Smooth muscle cell (in vitro differentiated cells): ENCODE results near the gene PAK1. TPM values are rescaled to one million over a fixed set of nuclear protein-coding genes. Genes with fewer than 3 reads are reported as not detected.

Experiments
- DNase-seq: peaks from one replicate; lab custom pipeline; 2025; ENCODE audit not compliant: unreplicated experiment; lab: John Stamatoyannopoulos, UW
- H2AFZ ChIP-seq: fragments of 200-600 bp; sonication (generic); 2 replicates; pipeline ENCODE4 v1.6.0; 2016; ENCODE audit warnings: antibody characterized with exemption, low read depth, mild to moderate bottlenecking
- H3F3A ChIP-seq: fragments of 200-600 bp; sonication (generic); 2 replicates; pipeline ENCODE4 v1.6.0; 2017; ENCODE audit warnings: antibody characterized with exemption, low read depth
- H3K27ac ChIP-seq: fragments of 200-600 bp; sonication (generic); 2 replicates; pipeline ENCODE4 v1.5.1; 2016; ENCODE audit warnings: low read depth, mild to moderate bottlenecking
- H3K27me3 ChIP-seq: fragments of 200-600 bp; sonication (generic); 2 replicates; pipeline ENCODE4 v1.6.1; 2016; ENCODE audit warnings: low read depth, mild to moderate bottlenecking
- H3K36me3 ChIP-seq: fragments of 200-600 bp; sonication (generic); 2 replicates; pipeline ENCODE4 v1.5.1; 2016; ENCODE audit warnings: low read depth
- H3K4me1 ChIP-seq: fragments of 200-600 bp; sonication (generic); 2 replicates; pipeline ENCODE4 v1.5.1; 2016; ENCODE audit warnings: low read depth
- H3K4me2 ChIP-seq: fragments of 200-600 bp; sonication (generic); 2 replicates; pipeline ENCODE4 v1.6.0; 2016; ENCODE audit warnings: mild to moderate bottlenecking
- H3K4me3 ChIP-seq: fragments of 200-600 bp; sonication (generic); 2 replicates; pipeline ENCODE4 v1.5.1; 2016; ENCODE audit warnings: mild to moderate bottlenecking
- H3K79me2 ChIP-seq: fragments of 200-600 bp; sonication (generic); 2 replicates; pipeline ENCODE4 v1.6.0; 2016; ENCODE audit warnings: low read depth, mild to moderate bottlenecking
- H3K9ac ChIP-seq: fragments of 200-600 bp; sonication (generic); 2 replicates; pipeline ENCODE4 v1.6.0; 2016; ENCODE audit warnings: low read depth
- H3K9me3 ChIP-seq: fragments of 200-600 bp; sonication (generic); replicated peaks from 2 replicates; pipeline ENCODE4 v1.5.1; 2016; ENCODE audit warnings: low read depth
- H4K20me1 ChIP-seq: fragments of 200-600 bp; sonication (generic); 2 replicates; pipeline ENCODE4 v1.6.0; 2016; ENCODE audit warnings: low read depth
- WGBS: methylation state at CpG from one replicate; pipeline ENCODE4 v1.1.7; 2016; ENCODE audit warnings: low lambda C conversion rate; 5-methylcytosine and 5-hydroxymethylcytosine counted together
- polyA plus RNA-seq: library from polyadenylated mRNA; unstranded; fragments of >200 nt; fragmentation: Nextera tagmentation; extraction: Ambion mirVana; gene quantifications from 2 replicates; pipeline ENCODE4 v1.2.1, GENCODE V29; 2016
- total RNA-seq: library from RNA; depleted of rRNA; stranded (reverse); fragments of >200 nt; gene quantifications from 2 replicates; pipeline ENCODE4 v1.2.3, GENCODE V29; 2014
- TF ChIP-seq, protein P1 (sequence below): fragments of 200-600 bp; sonication (generic); IDR thresholded peaks from 2 replicates; pipeline ENCODE4 v1.5.1; 2017; ENCODE audit warnings: borderline replicate concordance, mild to moderate bottlenecking, antibody characterized with exemption; ENCODE audit not compliant: insufficient read depth, poor library complexity, severe bottlenecking

PAK1 gene
- total and polyA plus RNA-seq, 2 experiments from 2014 or later, result 20.5 to 31.7 TPM

DNA sequence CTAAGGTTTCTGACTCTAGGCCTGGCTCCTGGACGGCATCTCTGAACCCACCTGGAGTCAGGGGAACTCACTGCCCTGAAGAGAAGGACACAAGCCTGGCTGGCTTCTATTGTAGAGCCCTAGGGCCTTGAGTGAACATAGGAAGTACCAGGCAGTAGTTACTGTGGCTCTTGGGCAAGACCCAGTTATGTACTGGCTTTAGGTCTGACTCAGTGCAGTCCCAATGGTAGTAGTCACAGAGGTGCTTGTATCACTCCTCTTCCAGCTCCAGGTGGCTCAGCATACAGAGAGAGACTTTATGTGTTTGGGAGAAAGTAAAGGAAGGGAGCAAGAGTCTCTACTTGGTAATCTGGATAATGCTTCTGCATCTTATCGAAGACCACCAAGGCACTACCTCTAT, 13.9 kb upstream of the PAK1 start:
- DNase-seq, result no peak
- H3K79me2 ChIP-seq, result no peaks in the 10 kb centered on the region
- no peak overlapping the region for H2AFZ ChIP-seq
- H3K9ac ChIP-seq, result no peak overlapping the region
- TF ChIP-seq, protein P1, sequence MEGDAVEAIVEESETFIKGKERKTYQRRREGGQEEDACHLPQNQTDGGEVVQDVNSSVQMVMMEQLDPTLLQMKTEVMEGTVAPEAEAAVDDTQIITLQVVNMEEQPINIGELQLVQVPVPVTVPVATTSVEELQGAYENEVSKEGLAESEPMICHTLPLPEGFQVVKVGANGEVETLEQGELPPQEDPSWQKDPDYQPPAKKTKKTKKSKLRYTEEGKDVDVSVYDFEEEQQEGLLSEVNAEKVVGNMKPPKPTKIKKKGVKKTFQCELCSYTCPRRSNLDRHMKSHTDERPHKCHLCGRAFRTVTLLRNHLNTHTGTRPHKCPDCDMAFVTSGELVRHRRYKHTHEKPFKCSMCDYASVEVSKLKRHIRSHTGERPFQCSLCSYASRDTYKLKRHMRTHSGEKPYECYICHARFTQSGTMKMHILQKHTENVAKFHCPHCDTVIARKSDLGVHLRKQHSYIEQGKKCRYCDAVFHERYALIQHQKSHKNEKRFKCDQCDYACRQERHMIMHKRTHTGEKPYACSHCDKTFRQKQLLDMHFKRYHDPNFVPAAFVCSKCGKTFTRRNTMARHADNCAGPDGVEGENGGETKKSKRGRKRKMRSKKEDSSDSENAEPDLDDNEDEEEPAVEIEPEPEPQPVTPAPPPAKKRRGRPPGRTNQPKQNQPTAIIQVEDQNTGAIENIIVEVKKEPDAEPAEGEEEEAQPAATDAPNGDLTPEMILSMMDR, result no peak
- no peak overlapping the region for H3K4me2 ChIP-seq
- H3K27me3 ChIP-seq, result no peaks in the 10 kb centered on the region
- H3K9me3 ChIP-seq, result no peaks in the 10 kb centered on the region
- WGBS, result 85% methylated on average over 2 of the region's 2 CpGs
- H3K4me3 ChIP-seq, result no peak overlapping the region
- no peaks in the 10 kb centered on the region for H4K20me1 ChIP-seq
- no peak overlapping the region for H3K27ac ChIP-seq
- H3F3A ChIP-seq, result no peaks in the 10 kb centered on the region
- H3K4me1 ChIP-seq, result no peaks in the 10 kb centered on the region
- H3K36me3 ChIP-seq, result no peaks in the 10 kb centered on the region

DNA sequence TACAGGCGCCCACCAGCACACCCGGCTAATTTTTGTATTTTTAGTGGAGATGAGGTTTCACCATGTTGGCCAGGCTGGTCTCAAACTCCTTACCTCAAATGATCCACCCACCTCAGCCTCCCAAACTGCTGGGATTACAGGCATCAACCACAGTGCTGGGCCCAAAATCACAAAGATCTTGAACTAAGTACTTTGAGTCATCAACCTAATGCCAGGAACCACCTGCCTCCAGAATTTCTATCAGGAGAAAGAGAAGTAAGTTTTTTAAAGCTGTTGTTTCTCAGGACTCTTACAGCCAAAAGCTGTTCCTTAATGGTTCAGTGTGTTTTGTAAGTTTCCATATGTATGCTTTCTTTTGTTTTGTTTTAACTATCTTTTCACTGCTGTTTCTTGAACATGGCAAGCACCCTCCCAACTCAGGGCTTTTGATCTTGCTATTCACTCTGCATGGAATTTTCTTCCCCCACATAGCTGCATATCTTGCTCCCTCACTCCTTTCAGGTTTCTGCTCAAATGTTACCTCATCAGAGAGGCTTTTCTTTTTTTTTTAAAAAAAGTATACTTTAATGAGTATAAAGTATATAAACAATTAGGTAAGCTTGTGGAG, 6.0 kb upstream of the PAK1 start:
- no peak overlapping the region for H2AFZ ChIP-seq
- no peak overlapping the region for H3K9ac ChIP-seq
- H3K27ac ChIP-seq, result no peak overlapping the region
- no peaks in the 10 kb centered on the region for H3K79me2 ChIP-seq
- H3K4me2 ChIP-seq, result no peak overlapping the region
- H3K4me1 ChIP-seq, result no peaks in the 10 kb centered on the region
- WGBS, result 83% methylated on average over 2 of the region's 2 CpGs
- peaks cover 6% of the 10 kb centered on the region for H3F3A ChIP-seq
- H3K4me3 ChIP-seq, result no peak overlapping the region
- no peak for DNase-seq
- H3K36me3 ChIP-seq, result no peaks in the 10 kb centered on the region
- TF ChIP-seq, protein P1, result no peak
- no peaks in the 10 kb centered on the region for H3K27me3 ChIP-seq
- no peaks in the 10 kb centered on the region for H4K20me1 ChIP-seq
- H3K9me3 ChIP-seq, result no peaks in the 10 kb centered on the region

DNA sequence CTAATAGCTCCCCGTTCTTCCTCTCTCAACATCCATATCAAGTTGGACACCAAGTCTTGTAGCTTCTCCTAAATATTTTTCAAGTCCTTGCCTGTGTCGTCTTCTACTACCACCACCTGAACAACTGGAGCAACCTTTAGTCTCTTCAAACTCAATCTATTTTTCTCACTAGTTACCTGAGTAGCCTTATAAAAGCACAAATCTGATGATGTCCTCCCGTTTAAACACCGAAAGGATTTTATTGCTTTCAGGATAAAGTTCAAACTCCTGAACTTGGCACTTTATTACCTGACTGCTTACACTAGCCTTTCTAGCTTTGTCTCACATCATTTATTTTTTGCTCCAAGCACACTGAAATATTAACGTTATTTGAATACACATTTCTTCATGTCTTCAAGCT, 1.3 kb upstream of the PAK1 start:
- Histone ChIP-seq H2AFZ (no peak overlapping the region), H3K4me3 (no peak overlapping the region), H3K36me3 (no peaks in the 10 kb centered on the region), H3K9ac (no peak overlapping the region), H4K20me1 (no peaks in the 10 kb centered on the region), H3F3A (peaks cover 6% of the 10 kb centered on the region), H3K4me2 (no peak overlapping the region), H3K9me3 (no peaks in the 10 kb centered on the region), H3K79me2 (no peaks in the 10 kb centered on the region), H3K27ac (no peak overlapping the region), H3K4me1 (peaks cover 15% of the 10 kb centered on the region), H3K27me3 (no peaks in the 10 kb centered on the region)
- WGBS, result 94% methylated on average over 5 of the region's 5 CpGs
- TF ChIP-seq, protein P1, result no peak
- no peak for DNase-seq

DNA sequence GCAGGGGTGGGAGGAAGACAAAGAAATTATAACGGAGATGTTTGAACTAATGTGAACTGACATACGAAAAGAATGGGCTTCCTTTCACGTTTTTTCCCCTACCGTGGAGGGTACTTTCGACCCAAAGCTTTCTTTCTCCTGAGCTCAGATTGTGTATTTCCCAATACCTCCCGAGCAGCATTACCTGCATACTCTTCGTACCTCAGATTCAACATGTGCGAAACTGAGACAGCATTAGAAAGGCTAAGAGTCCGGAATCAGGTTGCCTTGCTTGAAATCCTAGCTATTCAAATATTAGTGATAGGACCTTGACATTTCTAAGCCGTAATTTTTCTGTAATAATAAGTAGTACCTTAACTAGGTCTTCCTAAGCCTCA, 778 bp upstream of the PAK1 start:
- Histone ChIP-seq H3K4me1 (peaks cover 15% of the 10 kb centered on the region), H3K79me2 (no peaks in the 10 kb centered on the region), H3K4me3 (peak overlapping the region; percentile 78), H4K20me1 (no peaks in the 10 kb centered on the region), H3F3A (peaks cover 6% of the 10 kb centered on the region), H2AFZ (peak overlapping the region; percentile 59), H3K36me3 (no peaks in the 10 kb centered on the region), H3K27ac (no peak overlapping the region), H3K4me2 (peak overlapping the region; percentile 97), H3K27me3 (no peaks in the 10 kb centered on the region), H3K9ac (peak overlapping the region; percentile 80), H3K9me3 (no peaks in the 10 kb centered on the region)
- WGBS, result 72% methylated on average over 10 of the region's 10 CpGs
- DNase-seq, result no peak
- TF ChIP-seq, protein P1, result no peak
